DMS53 treated with DMSO at 0.1 percent for 48 hours (cell line): ENCODE measurements around the gene SLCO3A1.

Experiments used
- DNase-seq: peaks from one replicate; lab custom pipeline; 2025; ENCODE audit not compliant: unreplicated experiment; lab: John Stamatoyannopoulos, UW

Gene SLCO3A1

DNA sequence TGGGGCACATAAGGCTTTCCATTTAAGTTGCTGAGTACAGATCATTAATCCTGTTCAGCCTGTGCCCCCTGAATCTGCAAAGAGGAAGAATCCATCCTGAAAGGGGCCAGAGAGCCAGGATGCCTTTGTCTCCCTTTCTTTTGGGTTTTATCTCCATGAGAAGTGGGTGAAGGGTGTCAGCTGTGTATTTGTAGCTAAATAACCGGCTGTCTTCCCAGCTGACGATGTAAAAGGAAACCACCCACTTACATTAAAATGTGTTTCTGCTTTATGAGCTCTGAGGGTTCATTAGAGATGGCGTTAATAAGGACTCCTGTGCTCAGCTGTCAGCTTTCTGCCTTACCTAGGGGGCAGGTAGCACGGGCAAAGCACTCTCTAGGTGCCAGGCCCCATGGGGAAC lies 83.4 kb downstream of the SLCO3A1 start:
- no peak for DNase-seq

DNA sequence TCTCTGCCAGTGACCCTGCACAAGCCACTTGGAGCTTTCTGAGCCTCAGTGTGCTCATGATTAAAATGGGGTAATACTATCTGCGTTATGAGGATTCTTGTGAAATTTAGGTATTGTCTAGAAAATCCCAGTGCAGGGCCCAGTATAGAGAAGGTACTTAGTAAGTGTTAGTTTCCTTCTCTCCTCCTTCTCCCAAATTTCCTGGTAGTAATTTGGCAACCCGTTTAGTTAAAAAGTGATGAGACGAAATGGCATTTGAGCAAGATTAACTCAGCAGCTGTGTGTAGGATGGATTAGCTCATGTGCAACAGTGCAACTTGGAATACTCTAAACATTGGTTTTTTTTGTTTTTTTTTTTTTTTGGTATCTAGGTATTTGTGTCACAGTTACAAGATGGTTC lies 84.6 kb downstream of the SLCO3A1 start:
- no peak for DNase-seq

DNA sequence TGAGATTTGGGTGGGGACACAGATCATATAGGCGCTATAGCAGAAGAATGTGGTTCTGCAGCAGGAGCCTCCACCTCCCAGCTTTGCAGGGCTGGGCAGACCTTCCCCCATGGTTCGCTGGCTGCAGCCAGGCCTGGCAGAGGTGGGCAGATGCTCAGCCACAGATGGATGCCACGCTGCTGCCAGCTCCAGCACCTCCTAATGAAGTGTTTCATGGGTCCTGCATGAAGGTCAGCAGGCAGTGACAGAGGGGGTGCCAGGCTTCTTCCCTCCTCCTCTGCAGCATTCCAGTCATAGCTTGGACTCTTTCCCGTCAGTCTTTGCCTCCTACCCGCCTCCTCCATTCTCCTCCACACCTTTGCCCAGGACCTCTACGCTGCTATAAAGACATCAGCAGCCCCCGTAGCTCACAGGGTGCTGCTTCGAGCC lies 85.9 kb downstream of the SLCO3A1 start:
- DNase-seq: no peak

DNA sequence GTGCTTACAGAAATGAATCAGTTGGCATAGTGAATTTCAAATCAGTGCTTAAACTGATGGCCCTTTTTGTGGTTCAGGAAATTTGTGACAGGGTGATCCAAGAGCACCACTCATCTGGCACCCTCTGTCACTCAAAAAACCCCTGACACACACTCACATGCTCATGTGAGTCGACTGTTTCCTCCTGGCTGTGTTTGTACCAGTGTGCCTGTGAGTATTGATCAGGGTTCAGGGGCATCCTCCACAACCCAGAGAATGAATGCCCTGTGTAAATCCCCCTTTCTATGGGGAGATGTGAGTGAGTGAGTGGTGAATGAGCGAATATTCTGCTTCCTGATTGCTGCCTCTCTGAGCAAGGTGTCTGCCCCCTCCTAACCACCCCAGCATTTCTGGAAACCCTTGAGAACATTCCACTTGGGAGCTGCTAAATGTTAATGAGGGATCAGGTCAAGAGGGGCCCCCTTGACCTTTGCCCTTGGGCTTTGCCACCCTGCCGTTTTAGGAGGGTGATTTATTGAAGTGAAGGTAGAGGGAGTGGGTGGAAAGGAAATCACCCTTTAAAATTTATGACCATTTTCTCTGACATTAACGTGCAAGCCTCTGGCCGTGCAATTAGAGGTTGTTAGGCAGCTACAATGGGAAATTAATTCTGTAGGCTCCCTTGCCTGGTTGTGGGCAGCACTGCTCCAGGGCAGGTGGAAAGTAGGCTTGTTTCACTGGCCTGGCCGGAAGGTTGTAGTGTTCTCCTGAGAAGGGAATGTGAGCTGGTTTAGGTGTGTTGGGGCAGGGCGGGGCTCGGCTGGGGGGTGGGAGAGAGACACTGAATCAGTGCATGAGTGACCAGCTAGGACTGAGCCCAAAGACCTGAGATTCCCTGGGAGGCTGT lies 87.2 kb downstream of the SLCO3A1 start:
- DNase-seq: no peak

DNA sequence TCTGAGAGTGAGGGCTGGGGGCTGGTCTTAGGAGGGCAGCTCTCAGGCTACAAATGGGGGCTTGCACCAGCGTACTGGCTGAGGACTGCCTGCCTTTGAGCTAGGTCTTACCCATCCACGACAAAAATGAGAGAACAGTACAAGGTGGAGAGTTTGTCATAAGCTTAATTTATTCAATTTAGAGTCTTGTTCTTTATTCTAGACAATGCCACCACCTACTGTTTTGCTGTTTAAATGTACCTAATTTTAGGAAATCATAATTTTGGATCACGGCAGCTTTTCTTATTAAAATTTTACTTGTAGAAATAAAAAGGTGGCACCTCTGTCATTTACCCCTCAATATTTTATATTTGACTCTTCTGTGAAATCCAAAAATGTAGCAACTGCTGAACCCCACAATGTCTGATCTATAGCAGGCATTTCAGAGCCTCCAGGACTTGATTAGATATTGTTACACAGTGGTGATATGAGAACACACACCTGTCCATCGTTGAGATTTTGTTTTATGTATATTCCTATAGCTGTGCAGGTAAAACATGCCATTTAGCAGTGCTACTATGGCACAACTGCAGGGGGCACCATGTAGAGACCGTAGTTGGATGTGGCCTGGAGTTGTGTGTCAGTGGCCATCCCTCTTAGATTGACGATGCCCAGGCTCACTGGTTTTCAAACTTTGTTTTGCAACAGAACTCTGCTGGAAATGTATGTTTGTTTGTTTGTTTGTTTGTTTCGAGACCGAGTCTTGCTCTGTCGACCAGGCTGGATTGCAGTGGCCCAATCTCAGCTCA lies 88.6 kb downstream of the SLCO3A1 start:
- DNase-seq: no peak

DNA sequence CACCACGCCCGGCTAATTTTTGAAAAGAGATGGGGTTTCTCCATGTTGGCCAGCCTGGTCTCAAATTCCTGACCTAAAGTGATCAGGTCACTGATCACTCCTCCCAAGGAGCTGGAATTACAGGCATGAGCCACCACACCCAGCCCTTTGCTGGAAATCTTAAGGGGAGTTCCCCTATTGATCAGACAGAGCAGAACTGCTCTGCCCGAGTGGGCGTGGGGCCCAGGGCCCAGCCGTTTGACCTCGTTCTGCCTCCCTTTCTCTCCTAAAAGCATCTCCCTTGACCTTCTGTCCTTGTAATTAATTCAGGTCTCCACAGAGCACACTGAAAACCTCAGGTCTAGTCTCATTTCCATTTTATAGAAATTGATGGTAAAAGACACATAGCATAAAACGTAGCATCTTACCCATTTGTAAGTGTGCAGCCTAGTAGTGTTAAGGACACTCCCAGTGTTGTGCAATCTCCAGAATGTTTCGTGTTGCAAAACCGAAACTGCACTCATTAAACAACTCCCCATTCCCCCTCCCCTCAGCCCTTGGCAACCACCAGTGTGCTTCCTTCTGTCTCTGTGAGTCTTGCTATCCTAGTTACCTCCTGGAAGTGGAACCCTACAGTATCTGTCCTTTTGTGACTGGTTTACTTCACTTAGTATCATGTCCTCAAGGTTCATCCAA lies 89.3 kb downstream of the SLCO3A1 start:
- DNase-seq: no peak

DNA sequence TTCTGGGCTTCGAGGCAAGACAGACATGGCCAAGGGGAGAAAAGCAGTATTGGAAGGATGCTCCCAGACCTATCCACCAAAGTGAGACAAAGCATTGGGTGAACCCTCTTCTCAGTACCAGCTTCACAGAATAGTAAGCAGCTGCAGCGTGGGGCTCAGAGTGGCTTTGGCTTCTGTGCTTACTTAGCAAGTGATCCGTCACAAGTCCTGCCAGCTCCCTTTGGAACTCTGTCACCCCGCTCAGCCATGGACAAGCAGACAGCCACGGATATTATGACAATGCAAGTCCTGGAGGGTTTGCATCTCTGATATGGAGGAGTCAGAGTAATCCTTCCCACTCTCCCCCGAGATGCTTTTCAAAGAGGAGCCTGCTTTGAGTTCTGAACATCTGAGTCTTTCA lies 90.8 kb downstream of the SLCO3A1 start:
- DNase-seq: no peak

DNA sequence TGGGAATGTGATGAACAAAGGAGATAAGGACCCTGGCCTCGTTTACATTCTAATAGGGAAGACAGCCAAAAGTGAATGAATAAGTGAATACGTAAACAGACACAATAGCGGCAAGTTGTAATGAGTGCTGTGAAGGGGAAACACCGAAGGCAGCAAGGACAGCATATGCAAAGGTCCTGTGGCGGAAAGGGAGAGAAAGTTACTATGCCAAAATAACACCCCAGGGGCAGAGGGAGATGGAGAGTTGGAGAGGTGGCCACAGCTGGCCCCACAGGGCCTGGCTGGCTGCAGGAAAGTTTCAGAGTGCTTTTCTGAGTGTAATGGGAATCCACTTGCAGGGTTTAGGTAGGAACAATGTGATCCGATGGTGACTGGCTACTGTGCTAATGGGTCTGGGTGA lies 91.9 kb downstream of the SLCO3A1 start:
- DNase-seq: no peak

DNA sequence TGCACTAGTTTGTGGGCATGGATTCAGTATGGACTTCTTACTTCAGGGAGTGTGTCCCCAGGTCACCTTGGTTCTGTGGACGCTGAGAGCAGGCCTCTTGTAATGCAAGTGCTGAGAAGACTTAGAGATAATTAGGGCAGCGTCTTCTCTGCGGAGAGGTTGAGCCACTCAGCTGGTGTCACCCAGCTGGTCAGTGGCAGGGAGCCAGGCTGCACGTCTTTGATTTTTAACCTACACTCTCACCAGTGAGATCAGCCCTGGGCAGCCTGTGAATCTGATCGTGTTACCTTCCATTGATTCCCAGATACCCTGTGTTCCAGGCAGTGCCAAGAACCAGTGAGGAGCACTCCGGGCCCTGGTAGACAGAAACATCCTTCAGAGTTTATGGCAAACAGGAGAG lies 92.6 kb downstream of the SLCO3A1 start:
- no peak for DNase-seq

DNA sequence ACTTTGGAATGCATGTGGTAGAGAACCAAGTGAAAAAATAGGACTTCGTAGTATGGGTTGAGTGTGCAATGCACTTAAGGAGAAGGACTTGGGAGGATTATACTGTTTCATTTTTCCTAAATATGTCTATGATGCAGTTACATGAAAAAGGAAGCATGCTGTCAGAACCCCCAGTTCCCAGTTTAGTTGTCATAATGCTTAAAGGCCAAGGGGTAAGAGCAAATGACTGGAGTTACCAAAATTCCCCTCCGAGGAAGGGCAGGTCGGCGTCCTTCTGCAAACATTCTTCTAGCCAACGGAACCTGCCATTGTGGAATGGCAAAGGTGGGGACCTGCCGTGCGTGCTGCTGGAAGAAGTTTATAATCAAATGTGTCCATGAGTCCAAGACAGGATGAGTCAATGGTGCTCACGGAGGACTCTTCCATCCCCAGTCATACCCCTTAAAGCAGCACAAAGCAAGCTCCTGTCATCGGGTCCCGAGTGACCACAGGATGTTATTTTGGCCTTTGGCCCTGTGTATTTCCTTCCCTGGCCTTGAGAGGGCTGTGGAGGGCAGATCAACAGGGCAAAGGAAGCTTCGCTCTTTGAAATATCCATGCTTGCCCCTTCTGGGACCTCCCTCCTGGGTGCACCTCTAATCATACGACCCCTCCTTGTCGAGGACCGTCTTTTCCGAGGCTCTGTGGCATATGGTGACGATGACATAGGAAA lies 93.2 kb downstream of the SLCO3A1 start:
- DNase-seq: no peak

DNA sequence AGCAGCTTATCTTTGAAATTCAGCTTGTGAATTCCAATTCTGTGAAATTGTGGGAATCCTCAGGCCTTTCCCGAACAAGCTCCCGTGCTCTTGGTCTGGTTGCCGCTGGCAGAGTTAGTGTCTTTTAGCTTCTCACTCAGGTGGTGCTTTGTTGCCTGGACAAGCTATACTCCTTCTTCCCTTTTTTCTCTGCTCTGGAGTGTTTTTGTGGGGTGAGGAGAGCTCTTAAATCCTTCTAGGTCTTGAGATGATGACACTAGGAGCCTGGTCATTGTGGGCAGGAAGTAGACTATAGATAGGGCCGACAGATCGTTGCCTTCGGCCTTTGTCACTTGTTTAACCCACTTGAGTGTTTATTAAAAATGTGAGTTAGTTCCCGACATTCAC lies 93.8 kb downstream of the SLCO3A1 start:
- DNase-seq: no peak

DNA sequence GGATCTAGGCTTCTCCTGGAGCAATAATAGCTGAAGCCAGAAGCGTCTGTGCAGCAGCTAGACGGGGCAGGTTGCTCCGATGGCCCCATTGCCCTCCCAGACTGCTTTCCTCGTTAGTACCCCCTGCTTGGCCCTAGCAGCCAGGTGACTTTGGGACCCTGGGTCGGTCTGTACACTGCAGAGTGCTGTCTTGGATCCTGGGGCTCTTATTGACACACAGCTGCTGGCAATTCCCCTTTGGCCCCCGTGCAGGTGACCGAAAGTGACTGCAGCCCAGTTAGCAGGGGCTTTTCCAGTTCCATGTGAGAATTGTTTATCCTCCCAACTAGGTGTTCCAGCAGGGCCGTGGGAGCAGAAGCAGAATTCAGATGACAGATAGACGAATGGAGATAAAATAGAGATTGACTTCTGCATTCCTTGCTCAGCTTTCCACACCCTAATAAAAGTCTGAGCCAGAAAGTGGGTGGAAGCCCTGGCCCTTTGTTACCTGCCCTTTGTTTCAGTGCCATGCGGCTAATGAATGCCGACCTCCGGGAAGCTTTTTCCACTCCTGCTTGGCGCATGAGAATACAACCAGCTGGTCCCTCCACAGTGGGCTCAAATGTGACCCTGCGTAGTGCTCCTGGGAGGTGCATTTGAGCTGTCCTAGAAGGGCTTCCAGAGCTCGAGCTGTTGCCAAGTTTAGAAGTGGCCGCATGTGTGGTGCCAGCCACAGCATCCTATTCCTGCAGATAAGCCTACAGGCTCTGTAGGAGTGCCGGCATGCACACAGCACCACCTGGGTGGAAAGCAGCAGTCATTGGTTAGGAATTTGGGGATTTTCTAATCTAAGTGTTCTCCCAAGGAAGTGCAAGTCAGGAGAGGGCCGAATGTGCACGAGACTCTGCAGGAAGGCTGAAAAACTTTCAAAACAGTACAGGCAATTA lies 94.4 kb downstream of the SLCO3A1 start:
- DNase-seq: no peak

DNA sequence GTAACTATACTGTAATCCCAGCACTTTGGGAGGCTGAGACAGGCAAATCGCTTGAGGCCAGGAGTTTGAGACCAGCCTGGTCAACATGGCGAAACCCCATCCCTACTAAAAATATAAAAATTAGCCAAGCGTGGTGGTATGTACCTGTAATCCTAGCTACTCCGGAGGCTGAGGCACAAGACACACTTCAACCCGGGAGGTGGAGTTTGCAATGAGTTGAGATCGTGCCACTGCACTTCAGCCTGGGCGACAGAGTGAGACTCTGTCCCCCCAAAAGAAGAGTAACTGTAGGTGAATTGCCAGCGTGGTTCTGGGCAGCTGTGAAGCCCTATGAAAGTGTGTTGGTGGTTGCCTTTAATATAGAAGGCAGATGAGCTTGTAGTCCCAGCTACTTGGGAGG lies 95.9 kb downstream of the SLCO3A1 start:
- no peak for DNase-seq

DNA sequence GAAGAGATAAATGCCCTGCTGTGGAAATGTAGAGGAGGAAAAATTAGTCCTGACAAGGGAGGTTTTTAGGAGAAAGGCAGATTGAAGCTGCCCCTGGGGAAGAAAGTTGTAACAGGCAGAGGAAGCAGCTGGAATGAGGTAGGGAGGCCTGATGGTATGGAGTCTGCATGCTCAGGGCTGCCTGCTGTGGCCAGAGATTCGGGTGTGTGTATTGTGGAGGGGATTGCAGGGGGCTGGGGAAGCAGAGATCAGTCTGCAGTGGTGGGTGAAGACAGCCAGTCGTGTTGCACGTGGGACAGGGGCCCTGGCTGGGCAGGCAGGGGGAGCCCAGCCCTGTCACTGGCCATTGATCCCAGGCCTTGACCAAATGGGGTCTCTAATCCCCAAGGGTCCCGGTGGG lies 96.5 kb downstream of the SLCO3A1 start:
- no peak for DNase-seq

DNA sequence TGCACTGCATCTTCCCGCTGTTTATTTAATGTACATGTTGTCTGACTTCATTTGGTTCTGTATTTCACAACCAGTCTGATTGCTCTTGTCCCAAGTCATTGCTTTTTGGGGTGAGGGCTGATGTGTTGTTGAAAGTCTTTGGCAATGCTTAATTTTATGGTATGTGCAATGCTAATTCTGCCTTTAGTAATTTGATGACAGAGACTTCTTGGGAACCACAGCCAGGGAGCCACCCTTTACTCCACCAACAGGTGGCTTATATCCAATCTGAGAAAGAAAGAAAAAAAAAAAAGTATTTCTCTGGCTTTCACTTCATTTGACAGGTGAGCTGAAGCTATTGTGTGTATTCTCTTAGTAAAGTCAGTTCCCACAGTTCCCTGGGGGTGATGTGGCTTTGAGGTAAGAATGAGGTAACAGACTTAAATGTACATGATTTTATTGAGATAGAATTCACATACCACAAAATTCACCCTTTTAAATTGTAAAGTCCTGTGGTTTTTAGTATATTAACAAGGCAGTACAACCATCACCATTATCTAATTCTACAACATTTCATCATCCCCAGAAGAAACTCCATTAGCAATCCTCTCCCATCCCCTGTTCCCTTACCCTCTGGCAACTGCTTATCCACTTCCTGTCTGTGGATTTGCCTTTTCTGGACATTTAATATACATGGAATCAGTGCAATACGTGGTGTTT lies 97.3 kb downstream of the SLCO3A1 start:
- no peak for DNase-seq

DNA sequence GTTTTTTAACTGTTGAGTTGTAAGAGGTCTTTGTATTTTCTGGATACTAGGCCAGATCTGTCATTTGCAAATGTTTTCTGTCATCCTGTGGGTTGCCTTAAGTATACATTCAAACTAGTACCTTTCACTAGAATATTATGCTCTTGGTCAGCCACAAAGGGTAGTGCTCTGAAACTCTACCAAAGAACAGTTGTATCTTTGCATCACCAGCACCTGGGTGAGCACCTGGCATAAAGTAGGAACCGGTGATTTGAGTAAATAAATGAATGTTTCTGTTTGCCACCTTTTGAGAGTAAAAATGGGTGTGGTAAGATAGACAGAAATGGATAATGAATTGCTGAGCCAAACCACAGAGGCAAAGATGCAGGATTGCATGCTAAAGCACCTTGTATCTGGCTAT lies 98.7 kb downstream of the SLCO3A1 start:
- no peak for DNase-seq

DNA sequence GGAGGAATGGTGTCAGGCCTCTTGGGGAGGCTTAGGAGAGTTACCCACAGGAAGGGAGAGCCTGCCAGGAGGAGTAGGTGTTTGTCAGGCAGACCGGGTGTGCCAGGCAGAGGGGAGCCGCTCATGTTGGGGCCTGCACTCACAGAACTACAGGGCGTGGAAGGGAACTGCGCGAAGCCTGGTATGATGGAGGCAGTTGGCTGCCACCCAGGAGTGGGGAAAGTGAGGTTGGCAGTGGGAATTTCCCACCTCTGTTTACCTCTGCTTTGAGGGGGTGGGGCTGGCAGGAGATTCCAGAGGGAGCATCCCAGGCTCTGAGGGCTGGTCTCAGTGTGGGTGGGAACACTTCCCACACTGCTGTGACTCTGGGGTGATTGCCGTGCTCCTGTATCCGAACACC lies 99.9 kb downstream of the SLCO3A1 start:
- no peak for DNase-seq

DNA sequence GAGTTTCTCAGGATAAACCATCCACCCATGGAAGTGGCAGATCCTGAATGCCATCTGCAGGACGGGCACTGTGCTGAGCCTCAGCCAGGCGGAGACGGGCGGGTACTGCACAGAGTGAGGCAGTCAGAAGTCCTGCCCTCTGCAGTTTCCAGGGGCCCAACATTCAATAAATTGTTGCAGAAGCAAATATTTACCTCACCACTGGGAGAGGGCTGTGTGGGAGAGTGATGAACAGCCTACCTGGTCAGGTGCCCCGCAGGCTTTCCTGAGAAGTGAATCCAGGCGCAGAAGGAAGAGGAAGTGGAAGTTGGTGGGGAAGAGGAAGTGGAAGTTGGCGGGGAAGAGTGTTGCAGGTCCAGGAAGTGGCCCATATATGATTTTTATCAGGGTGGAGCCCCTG lies 100.8 kb downstream of the SLCO3A1 start:
- peak; percentile 25 for DNase-seq

DNA sequence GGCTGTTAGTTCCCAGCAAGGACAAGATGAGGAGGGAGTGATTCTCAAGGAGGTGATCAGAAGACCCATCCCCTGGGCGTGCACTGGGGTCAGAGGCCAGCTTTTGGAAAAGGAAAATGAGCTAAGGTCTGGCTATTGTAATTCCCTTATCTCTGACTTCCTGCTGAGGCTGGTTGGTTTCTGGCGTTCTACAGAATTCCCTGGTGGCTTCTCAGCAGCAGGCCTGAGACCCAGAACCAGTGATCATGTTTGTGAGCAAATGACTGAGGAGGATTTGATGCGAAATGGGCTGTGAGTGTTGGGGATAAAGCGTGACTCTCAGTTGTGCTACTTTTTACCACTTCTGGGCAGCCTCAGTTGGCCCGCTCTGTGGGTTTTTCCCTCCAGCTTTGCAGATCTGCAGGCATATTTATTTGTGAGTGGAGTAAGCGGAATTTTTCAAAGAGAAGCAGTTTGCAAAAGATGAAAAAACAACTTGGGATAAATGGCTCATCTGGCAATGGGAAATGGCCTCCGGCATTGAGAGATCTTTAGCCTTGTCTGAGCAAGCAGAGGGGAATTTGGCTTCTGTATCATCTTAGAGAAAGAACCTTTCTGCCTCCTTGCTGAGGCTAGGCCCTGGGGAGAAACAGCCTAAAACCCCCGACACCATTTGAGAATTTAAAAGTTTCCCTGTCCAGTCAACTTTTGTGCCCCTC lies 102.7 kb downstream of the SLCO3A1 start:
- DNase-seq: no peak
